H1 (cell line): ENCODE measurements around the gene PSME3. TPM values are rescaled to one million over a fixed set of nuclear protein-coding genes. Genes with fewer than 3 reads are reported as not detected.

Experiments used
- NRF1 ChIP-seq: IDR thresholded peaks from 2 replicates; pipeline ENCODE4 v1.6.1; 2011; ENCODE audit warnings: mild to moderate bottlenecking, low read depth, low read length, improper control_type of control experiment
- SIX5 ChIP-seq: IDR thresholded peaks from 2 replicates; pipeline ENCODE4 v1.6.1; 2011; ENCODE audit warnings: mild to moderate bottlenecking, low read depth, low read length
- polyA plus RNA-seq, 7 experiments: library from polyadenylated mRNA; depleted of rRNA in 3 of 7; stranded (reverse) in 5 of 7; unstranded in 2 of 7; fragments of >200 nt in 5 of 7; fragments of 200-250 nt in 2 of 7; gene quantifications; 1 replicate in 5 of 7; 2 replicates in 1 of 7; 4 replicates in 1 of 7; pipeline versions ENCODE4 v1.2.1 to v1.2.3, GENCODE V29; 2011 to 2013; ENCODE audit warnings: missing spikeins in 2 of 7, mixed read lengths in 2 of 7
- total RNA-seq: library from RNA; stranded (reverse); fragmentation: NEBNext Ultra II Directional; extraction: Animal tissue kit (Norgen Biotek cat#: 25700); gene quantifications from 2 replicates; pipeline ENCODE4 v1.2.1, GENCODE V29; 2021

PSME3 gene
- total and polyA plus RNA-seq, 2 of the 8 experiments (the other 6 are each of a cell fraction or from before 2014, with no cell fraction given): 149 to 224 TPM

DNA sequence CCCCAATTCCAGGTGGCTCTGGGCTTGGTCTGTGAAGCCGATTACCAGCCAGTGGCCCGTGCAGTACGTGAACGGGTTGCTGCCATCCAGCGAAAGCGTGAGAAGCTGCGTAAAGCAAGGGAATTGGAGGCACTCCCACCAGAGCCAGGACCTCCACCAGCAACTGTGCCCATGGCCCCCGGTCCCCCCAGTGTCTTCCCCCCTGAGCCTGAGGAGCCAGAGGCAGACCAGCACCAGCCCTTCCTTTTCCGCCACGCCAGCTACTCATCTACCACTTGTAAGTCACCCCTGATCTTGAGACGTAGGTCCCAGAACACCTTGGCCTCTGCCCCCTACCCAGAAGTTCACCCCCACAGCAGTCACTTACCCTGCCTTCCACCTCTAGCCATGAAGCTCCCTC, 45.9 kb upstream of the PSME3 start (continued):
- TF ChIP-seq NRF1 (no peak), SIX5 (no peak)
